ENCODE measurements around the gene LBHD2. TPM values are rescaled to one million over a fixed set of nuclear protein-coding genes. Genes with fewer than 3 reads are reported as not detected.

Gene LBHD2
- polyA plus RNA-seq, 1 of the 3 experiments (the other 2 are of a cell fraction) = not detected

DNA sequence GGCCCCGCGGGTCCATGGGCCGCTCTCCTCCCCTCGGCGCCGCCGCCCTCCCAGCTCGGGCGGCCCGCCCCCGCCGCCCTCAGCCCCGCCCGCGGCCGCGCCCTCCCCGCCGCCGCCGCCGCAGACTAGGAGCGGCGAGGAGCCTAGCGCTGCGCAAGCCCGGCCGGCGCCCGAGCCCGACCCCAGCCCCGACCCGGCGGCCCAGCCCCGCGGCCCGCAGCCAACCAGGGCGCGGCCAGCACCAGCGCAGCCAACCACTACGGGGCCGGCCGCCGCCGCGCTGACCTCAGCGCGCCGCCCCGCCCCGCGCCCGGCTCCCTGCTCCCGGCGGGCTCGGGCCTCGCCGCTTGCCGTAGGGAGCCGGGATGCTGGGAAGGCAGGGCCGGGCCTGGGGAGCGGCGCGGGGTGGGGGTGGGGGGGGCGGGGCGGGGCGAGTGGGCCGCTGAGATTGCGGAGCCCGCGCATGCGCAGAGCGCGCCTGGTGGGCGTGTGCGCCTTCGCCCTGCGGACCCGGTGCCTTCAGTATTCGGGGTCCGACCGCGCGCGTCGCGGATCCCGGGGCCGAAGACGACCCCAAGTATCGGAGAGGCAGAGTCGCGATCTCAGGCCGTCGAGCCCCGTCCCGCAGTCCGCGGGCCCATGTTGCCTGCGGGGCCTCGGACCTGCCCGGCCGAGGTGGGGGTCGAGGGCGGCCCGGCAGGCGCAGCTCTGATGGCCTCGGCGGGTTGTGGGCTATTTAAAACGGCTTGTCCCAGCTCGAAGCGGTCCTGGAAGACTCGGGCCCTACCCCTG, 26.4 kb upstream of the LBHD2 start, which contains the start of gene CDC42BPB:
TSS of gene CDC42BPB (minus strand) at position 178 of the 792 bp plus-strand sequence. CDS start 376 bp downstream, outside the sequence.
- Histone ChIP-seq H2AFZ (ENCODE audit: low read depth) (peak within 1 kb of the TSS; percentile 94), H3K36me3 (replicated peaks in 1 of 2; ENCODE audit: control insufficient read depth in 1 of 2, insufficient read depth in 2 of 2, low read length in 1 of 2) (peaks cover 5 to 13% of the 10 kb centered on the region in 2 experiments), H4K20me1 (ENCODE audit: insufficient read depth) (peaks cover 38% of the 10 kb centered on the region), H3F3A (replicated peaks; ENCODE audit: insufficient read depth) (peaks cover 4% of the 10 kb centered on the region), H3K4me3 (ENCODE audit: low read depth in 2 of 2, low read length in 1 of 2) (peak within 1 kb of the TSS; percentile 91 to 99), H3K4me2 (peak within 1 kb of the TSS; percentile 94), H3K4me1 (ENCODE audit: control insufficient read depth in 1 of 2, insufficient read depth in 2 of 2, low read depth in 1 of 2, low read length in 1 of 2) (peaks cover 23 to 26% of the 10 kb centered on the region in 2 experiments; a peak in 3 of 4 replicates), H3K27ac (ENCODE audit: low read depth in 2 of 2, low read length in 1 of 2) (peak within 1 kb of the TSS; percentile 75 to 89), H3K9ac (peak within 1 kb of the TSS; percentile 81), H3K9me2 (no peaks in the 10 kb centered on the region), H3K79me2 (ENCODE audit: insufficient read depth) (peaks cover 65% of the 10 kb centered on the region), H3K9me3 (no peaks in the 10 kb centered on the region), H3K27me3 (ENCODE audit: insufficient read depth) (no peaks in the 10 kb centered on the region)
- POLR2A ChIA-PET = no interaction called here
- CTCF ChIA-PET = interaction anchor here (0.6 to 3.5 kb wide), 10 partner anchors 10 to 101 kb away, joined by 3 to 18 read pairs (median 4); no protein-coding TSS in a partner anchor
- DNase-seq = peak; percentile 98
- under 1% methylated on average over 23 of the region's 113 CpGs for WGBS (ENCODE audit: low lambda C conversion rate)
- TF ChIP-seq NRF1 (IDR thresholded peaks at IDR 0.05; ENCODE audit: low read depth, low read length) (peak; percentile 72), JUND (IDR thresholded peaks at IDR 0.05) (no peak), TAF1 (IDR thresholded peaks at IDR 0.05; ENCODE audit: borderline replicate concordance, low read depth, low read length) (no peak), MAX (IDR thresholded peaks at IDR 0.05; ENCODE audit: low read depth) (0 out of 2 replicates have a peak, but pooled peaks have one; percentile 34), YY1 (IDR thresholded peaks at IDR 0.05; ENCODE audit: low read depth) (no peak), EZH2phosphoT487 (IDR thresholded peaks at IDR 0.05; ENCODE audit: borderline replicate concordance, low read depth) (no peak), POLR2AphosphoS5 (IDR thresholded peaks at IDR 0.05; ENCODE audit: low read depth, low read length) (peak; percentile 23; the same call in 1 of the 2 replicates), PBX3 (IDR thresholded peaks at IDR 0.05) (no peak), GATA2 (CRISPR knock-in tag; IDR thresholded peaks at IDR 0.05) (no peak), CHD2 (IDR thresholded peaks at IDR 0.05; ENCODE audit: low read length, partially characterized antibody) (peak; percentile 5), FOXM1 (IDR thresholded peaks at IDR 0.05; ENCODE audit: low read depth) (no peak), MXI1 (IDR thresholded peaks at IDR 0.05; ENCODE audit: low read depth, low read length) (peak; percentile 61; the same call in 1 of the 2 replicates), SIN3A (IDR thresholded peaks at IDR 0.05; ENCODE audit: borderline replicate concordance, low read depth, low read length) (no peak), EP300 (IDR thresholded peaks at IDR 0.05; ENCODE audit: borderline replicate concordance in 1 of 2, low read depth in 1 of 2, low read length in 1 of 2) (no peak), RCOR1 (IDR thresholded peaks at IDR 0.05; ENCODE audit: low read length) (no peak), USF2 (IDR thresholded peaks at IDR 0.05; ENCODE audit: borderline replicate concordance, low read depth, low read length) (no peak), FOXJ3 (CRISPR knock-in tag; IDR thresholded peaks at IDR 0.05) (no peak), MEF2A (IDR thresholded peaks at IDR 0.05; ENCODE audit: borderline replicate concordance, low read depth) (no peak), RXRA (IDR thresholded peaks at IDR 0.05; ENCODE audit: borderline replicate concordance, low read depth) (no peak), RFX5 (IDR thresholded peaks at IDR 0.05; ENCODE audit: low read length) (no peak), TEAD4 (IDR thresholded peaks at IDR 0.05; ENCODE audit: borderline replicate concordance, insufficient read depth) (no peak), FOSL2 (IDR thresholded peaks at IDR 0.05; ENCODE audit: borderline replicate concordance, low read depth) (no peak), RAD21 (IDR thresholded peaks at IDR 0.05; ENCODE audit: low read length) (no peak), GABPA (IDR thresholded peaks at IDR 0.05; ENCODE audit: low read depth) (no peak), SMC3 (IDR thresholded peaks at IDR 0.05; ENCODE audit: low read depth, low read length) (no peak)
- TF ChIP-seq, protein P1, sequence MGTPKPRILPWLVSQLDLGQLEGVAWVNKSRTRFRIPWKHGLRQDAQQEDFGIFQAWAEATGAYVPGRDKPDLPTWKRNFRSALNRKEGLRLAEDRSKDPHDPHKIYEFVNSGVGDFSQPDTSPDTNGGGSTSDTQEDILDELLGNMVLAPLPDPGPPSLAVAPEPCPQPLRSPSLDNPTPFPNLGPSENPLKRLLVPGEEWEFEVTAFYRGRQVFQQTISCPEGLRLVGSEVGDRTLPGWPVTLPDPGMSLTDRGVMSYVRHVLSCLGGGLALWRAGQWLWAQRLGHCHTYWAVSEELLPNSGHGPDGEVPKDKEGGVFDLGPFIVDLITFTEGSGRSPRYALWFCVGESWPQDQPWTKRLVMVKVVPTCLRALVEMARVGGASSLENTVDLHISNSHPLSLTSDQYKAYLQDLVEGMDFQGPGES (IDR thresholded peaks at IDR 0.05; ENCODE audit: low read depth, low read length) = no peak
- TF ChIP-seq, protein P2, sequence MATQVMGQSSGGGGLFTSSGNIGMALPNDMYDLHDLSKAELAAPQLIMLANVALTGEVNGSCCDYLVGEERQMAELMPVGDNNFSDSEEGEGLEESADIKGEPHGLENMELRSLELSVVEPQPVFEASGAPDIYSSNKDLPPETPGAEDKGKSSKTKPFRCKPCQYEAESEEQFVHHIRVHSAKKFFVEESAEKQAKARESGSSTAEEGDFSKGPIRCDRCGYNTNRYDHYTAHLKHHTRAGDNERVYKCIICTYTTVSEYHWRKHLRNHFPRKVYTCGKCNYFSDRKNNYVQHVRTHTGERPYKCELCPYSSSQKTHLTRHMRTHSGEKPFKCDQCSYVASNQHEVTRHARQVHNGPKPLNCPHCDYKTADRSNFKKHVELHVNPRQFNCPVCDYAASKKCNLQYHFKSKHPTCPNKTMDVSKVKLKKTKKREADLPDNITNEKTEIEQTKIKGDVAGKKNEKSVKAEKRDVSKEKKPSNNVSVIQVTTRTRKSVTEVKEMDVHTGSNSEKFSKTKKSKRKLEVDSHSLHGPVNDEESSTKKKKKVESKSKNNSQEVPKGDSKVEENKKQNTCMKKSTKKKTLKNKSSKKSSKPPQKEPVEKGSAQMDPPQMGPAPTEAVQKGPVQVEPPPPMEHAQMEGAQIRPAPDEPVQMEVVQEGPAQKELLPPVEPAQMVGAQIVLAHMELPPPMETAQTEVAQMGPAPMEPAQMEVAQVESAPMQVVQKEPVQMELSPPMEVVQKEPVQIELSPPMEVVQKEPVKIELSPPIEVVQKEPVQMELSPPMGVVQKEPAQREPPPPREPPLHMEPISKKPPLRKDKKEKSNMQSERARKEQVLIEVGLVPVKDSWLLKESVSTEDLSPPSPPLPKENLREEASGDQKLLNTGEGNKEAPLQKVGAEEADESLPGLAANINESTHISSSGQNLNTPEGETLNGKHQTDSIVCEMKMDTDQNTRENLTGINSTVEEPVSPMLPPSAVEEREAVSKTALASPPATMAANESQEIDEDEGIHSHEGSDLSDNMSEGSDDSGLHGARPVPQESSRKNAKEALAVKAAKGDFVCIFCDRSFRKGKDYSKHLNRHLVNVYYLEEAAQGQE (IDR thresholded peaks at IDR 0.05; ENCODE audit: low read depth, low read length) = no peak
